HG03378 (cell line): Measurements from ENCODE around the gene CES3.

ENCODE experiments used
- ATAC-seq: cut with Tn5 transposase; IDR thresholded peaks from one replicate; pipeline ENCODE4 v1.9.1; 2021; ENCODE audit warnings: mild to moderate bottlenecking, moderate library complexity; ENCODE audit not compliant: unreplicated experiment

CES3 gene

GRCh38 chr16:66961065-66961744, at the start of gene CES3:
Gene CES3 (plus strand): TSS chr16:66961266. CDS start chr16:66961308, 42 bp downstream.
- ATAC-seq = peak; percentile 69

- no peak for ATAC-seq
These were observed 49.3 kb upstream of the CES3 start for GRCh38 chr16:66911801-66912200.

- no peak for ATAC-seq
These were observed 48.0 kb upstream of the CES3 start for GRCh38 chr16:66913081-66913480.

- ATAC-seq = no peak
These were observed 47.4 kb upstream of the CES3 start for GRCh38 chr16:66913711-66914110.

- ATAC-seq = no peak
These were observed 46.5 kb upstream of the CES3 start for GRCh38 chr16:66914541-66914940.

- no peak for ATAC-seq
These were observed 46.0 kb upstream of the CES3 start for GRCh38 chr16:66915041-66915440.

GRCh38 chr16:66916518-66916917, 44.5 kb upstream of the CES3 start:
- no peak for ATAC-seq

- ATAC-seq = no peak
These were observed 43.3 kb upstream of the CES3 start for GRCh38 chr16:66917741-66918140.

GRCh38 chr16:66918355-66918754, 42.7 kb upstream of the CES3 start:
- ATAC-seq = no peak

- no peak for ATAC-seq
These were observed 42.1 kb upstream of the CES3 start, which contains the start of gene CDH16 for GRCh38 chr16:66918803-66919568. Gene CDH16 (minus strand): TSS chr16:66918885. CDS start chr16:66918065, 820 bp downstream.

GRCh38 chr16:66919569-66920298, 41.3 kb upstream of the CES3 start:
- ATAC-seq = no peak

GRCh38 chr16:66920299-66920590, 40.8 kb upstream of the CES3 start:
- no peak for ATAC-seq

GRCh38 chr16:66920924-66921680, 40.0 kb upstream of the CES3 start:
- ATAC-seq = no peak

GRCh38 chr16:66921729-66922450, 39.2 kb upstream of the CES3 start:
- no peak for ATAC-seq

- ATAC-seq = no peak
These were observed 37.8 kb upstream of the CES3 start for GRCh38 chr16:66923247-66923731.

GRCh38 chr16:66923866-66924265, 37.2 kb upstream of the CES3 start:
- ATAC-seq = no peak

GRCh38 chr16:66924527-66925321, 36.3 kb upstream of the CES3 start:
- ATAC-seq = no peak

GRCh38 chr16:66925322-66925840, 35.7 kb upstream of the CES3 start, which contains the start of gene RRAD:
Gene RRAD (minus strand): TSS chr16:66925535. CDS start chr16:66925179, 356 bp downstream.
- no peak for ATAC-seq
